Aorta (tissue), 5 donors: Measurements from ENCODE around the gene TAX1BP3. TPM values are rescaled to one million over a fixed set of nuclear protein-coding genes. Genes with fewer than 3 reads are reported as not detected.

Experiments
- ATAC-seq: fragments of 200-7000 bp; cut with Tn5 transposase; one replicate; pipeline ENCODE4 v1.9.1; 2022; ENCODE audit warnings: moderate library complexity; ENCODE audit not compliant: low FRiP score
- DNase-seq, 2 donors: peaks; one replicate each; pipeline ENCODE4 v3.0.0-alpha.2; 2020
- H3K27ac ChIP-seq, 2 donors: one replicate each; pipeline ENCODE4 v1.5.1; 2013; ENCODE audit warnings: low read length in 2 of 2, mild to moderate bottlenecking in 2 of 2, moderate library complexity in 2 of 2, control low read depth in 1 of 2, inconsistent platforms in 1 of 2, low read depth in 1 of 2
- H3K27me3 ChIP-seq, 2 donors: one replicate each; pipeline ENCODE4 v1.6.1; 2013; ENCODE audit warnings: control low read depth in 1 of 2, low read length in 1 of 2, mild to moderate bottlenecking in 1 of 2, moderate library complexity in 1 of 2; ENCODE audit not compliant: insufficient read depth in 2 of 2, control insufficient read depth in 1 of 2
- H3K36me3 ChIP-seq, 2 donors: one replicate each; pipeline ENCODE4 v1.6.1; 2013; ENCODE audit warnings: control low read depth in 1 of 2, low read length in 1 of 2, mild to moderate bottlenecking in 1 of 2; ENCODE audit not compliant: insufficient read depth in 2 of 2, control insufficient read depth in 1 of 2
- H3K4me1 ChIP-seq, 2 donors: one replicate each; pipeline ENCODE4 v1.6.1; 2013; ENCODE audit warnings: low read length in 2 of 2, control low read depth in 1 of 2, mild to moderate bottlenecking in 1 of 2, moderate library complexity in 1 of 2; ENCODE audit not compliant: insufficient read depth in 2 of 2, control insufficient read depth in 1 of 2
- H3K4me3 ChIP-seq, 2 donors: one replicate each; pipeline ENCODE4 v1.5.1; 2013; ENCODE audit warnings: low read length in 2 of 2, control low read depth in 1 of 2, mild to moderate bottlenecking in 1 of 2
- H3K9me3 ChIP-seq: one replicate; pipeline ENCODE4 v1.6.1; 2013; ENCODE audit warnings: mild to moderate bottlenecking, low read length; ENCODE audit not compliant: control insufficient read depth
- WGBS, 2 donors: extraction: QIAGEN DNeasy Blood & Tissue Kit; methylation state at CpG; one replicate each; pipeline ENCODE4 v1.1.7; 2013; 5-methylcytosine and 5-hydroxymethylcytosine counted together
- intact Hi-C, 2 donors: fragments of 100-400 bp; cut with DNase I; formaldehyde crosslinking; loops; one replicate each; pipeline versions ENCODE4 v1.14.2 to v1.15.0; 2022
- polyA plus RNA-seq, 2 donors: library from polyadenylated mRNA; stranded (reverse); fragments of 200-250 nt; gene quantifications; one replicate each; pipeline ENCODE4 v1.2.3, GENCODE V29; 2013
- total RNA-seq, 2 donors: library from RNA; stranded (reverse); fragmentation: NEBNext Ultra II Directional; extraction: Animal tissue kit (Norgen Biotek cat#: 25700); gene quantifications; one replicate each; pipeline ENCODE4 v1.2.1, GENCODE V29; 2021
- donor health status: healthy with polysubstance abuse.
- donor health status: Bipolar disorder and iron deficiency.
- donor health status: DM: no; HTN: no; CAD: no.
- donor health status: DM: no; HTN: no; CAD: no.
- donor health status: DM: yes; HTN: yes; CAD: no.

The TAX1BP3 gene
- total and polyA plus RNA-seq, 4 donors = 93.2 to 155 (median 105) TPM

DNA sequence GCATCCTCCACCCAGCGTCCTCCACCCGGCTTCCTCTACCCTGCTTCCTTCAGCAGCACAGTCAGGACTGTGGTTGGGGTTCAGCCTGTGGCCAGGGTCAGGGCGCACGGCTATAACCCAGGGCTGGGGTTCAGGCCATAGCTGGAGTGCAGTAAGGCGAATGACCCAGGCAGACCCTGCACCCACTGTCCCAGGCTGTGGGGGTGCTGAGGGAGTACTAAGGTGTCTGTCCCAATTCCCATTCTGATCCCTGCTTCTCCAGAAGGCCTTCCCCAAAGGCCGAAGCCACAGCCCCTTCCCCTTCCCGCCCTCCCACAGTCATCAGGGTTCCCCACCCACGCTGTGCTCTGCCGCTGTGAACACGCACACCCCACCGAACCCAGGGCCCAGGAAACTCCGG lies 12.7 kb upstream of the TAX1BP3 start:
- ATAC-seq = no peak
- Histone ChIP-seq H3K27ac (no peak overlapping the region), H3K9me3 (no peaks in the 10 kb centered on the region), H3K27me3 (no peaks in the 10 kb centered on the region), H3K4me1 (no peaks in the 10 kb centered on the region), H3K4me3 (no peak overlapping the region), H3K36me3 (no peaks in the 10 kb centered on the region)
- intact Hi-C loops = no loop called here
- no peak for DNase-seq
- 82 to 87% methylated on average over 12 of the region's 12 CpGs for WGBS, 2 donors

DNA sequence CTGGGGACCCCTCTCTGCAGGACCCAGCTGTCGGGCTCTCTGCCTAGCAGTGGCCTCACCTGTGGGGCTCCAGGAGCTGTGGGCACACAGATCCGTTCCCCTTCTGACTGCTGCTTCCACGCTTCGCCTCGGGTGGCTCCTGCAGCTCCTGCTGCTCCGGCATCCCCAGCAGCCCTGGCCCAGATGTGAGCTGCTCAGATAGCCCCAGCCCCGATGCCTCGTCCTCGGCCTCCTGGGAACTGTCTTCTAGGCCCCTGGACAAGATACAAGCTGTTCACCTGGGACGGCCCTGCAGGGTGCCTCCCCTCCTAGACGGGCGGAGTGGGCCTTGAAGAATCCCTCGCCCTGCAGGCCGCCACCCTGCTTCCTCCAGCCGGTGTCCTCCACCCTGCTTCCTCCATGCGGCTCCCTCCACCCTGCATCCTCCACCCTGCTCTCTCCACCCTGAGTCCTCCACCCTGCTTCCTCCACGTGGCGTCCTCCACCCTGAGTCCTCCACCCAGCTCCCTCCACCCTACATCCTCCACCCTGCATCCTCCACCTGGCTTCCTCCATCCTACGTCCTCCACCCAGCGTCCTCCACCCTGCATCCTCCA lies 11.3 kb upstream of the TAX1BP3 start:
- H3K4me3 ChIP-seq = no peak overlapping the region
- H3K4me1 ChIP-seq = no peaks in the 10 kb centered on the region
- WGBS, 2 donors = 67 to 68% methylated on average over 17 to 20 of the region's 20 CpGs
- H3K27ac ChIP-seq = no peak overlapping the region
- no peaks in the 10 kb centered on the region for H3K9me3 ChIP-seq
- H3K27me3 ChIP-seq = no peaks in the 10 kb centered on the region
- intact Hi-C loops = no loop called here
- DNase-seq (no peak), ATAC-seq (no peak)
- no peaks in the 10 kb centered on the region for H3K36me3 ChIP-seq

GRCh38 chr17:3678821-3679530 lies 10.6 kb upstream of the TAX1BP3 start:
- no peaks in the 10 kb centered on the region for H3K27me3 ChIP-seq
- no peaks in the 10 kb centered on the region for H3K36me3 ChIP-seq
- intact Hi-C loops = no loop called here
- H3K4me1 ChIP-seq = no peaks in the 10 kb centered on the region
- no peak for DNase-seq
- H3K27ac ChIP-seq = no peak overlapping the region
- WGBS, 2 donors = 85 to 88% methylated on average over 27 of the region's 27 CpGs
- no peak for ATAC-seq
- no peak overlapping the region for H3K4me3 ChIP-seq
- no peaks in the 10 kb centered on the region for H3K9me3 ChIP-seq

GRCh38 chr17:3678095-3678820 lies 9.9 kb upstream of the TAX1BP3 start:
- 45 to 50% methylated on average over 16 of the region's 16 CpGs for whole genome bisulfite sequencing, 2 donors
- H3K27me3 ChIP-seq = no peaks in the 10 kb centered on the region
- ATAC-seq (no peak), DNase-seq (no peak)
- no peaks in the 10 kb centered on the region for H3K36me3 ChIP-seq
- no peaks in the 10 kb centered on the region for H3K4me1 ChIP-seq
- no peak overlapping the region for H3K4me3 ChIP-seq
- intact Hi-C loops = no loop called here
- H3K27ac ChIP-seq = no peak overlapping the region
- H3K9me3 ChIP-seq = no peaks in the 10 kb centered on the region

- intact Hi-C loops = no loop called here
- WGBS, 2 donors = 85 to 87% methylated on average over 11 of the region's 11 CpGs
- ATAC-seq = no peak
Observed at GRCh38 chr17:3675886-3676285, 7.5 kb upstream of the TAX1BP3 start.

GRCh38 chr17:3672571-3672970 lies 4.2 kb upstream of the TAX1BP3 start:
- Histone ChIP-seq H3K27me3 (no peaks in the 10 kb centered on the region), H3K4me1 (peaks cover 0 to 2% of the 10 kb centered on the region in 2 donors), H3K36me3 (no peaks in the 10 kb centered on the region), H3K9me3 (no peaks in the 10 kb centered on the region), H3K27ac (no peak overlapping the region), H3K4me3 (no peak overlapping the region)
- DNase-seq (no peak), ATAC-seq (no peak)
- WGBS, 2 donors = 95 to 96% methylated on average over 4 of the region's 4 CpGs
- intact Hi-C loops = no loop called here

More at GRCh38 chr17:3675886-3676285, 7.5 kb upstream of the TAX1BP3 start:
- H3K9me3 ChIP-seq = no peaks in the 10 kb centered on the region
- H3K36me3 ChIP-seq = no peaks in the 10 kb centered on the region
- no peak overlapping the region for H3K27ac ChIP-seq
- no peak for DNase-seq
- H3K4me3 ChIP-seq = no peak overlapping the region
- H3K4me1 ChIP-seq = no peaks in the 10 kb centered on the region
- no peaks in the 10 kb centered on the region for H3K27me3 ChIP-seq

DNA sequence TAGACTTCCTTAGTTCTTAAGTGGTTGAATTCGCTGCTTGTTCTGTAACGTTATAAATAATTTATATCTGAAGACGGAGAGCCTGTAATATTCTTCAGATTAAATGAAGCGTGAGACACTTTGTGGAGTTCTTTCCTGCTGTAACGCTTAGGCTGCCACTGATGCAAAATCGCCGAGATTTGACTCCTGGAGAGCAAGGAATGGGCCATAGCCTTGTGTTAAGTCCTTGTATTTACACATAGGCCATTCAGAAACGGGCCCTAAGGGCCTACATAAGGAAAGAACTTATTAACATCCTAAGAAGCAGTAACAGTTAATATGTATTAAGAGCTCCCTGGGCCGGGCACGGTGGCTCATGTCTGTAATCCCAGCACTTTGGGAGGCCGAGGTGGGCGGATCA lies 1.2 kb upstream of the TAX1BP3 start:
- Histone ChIP-seq H3K9me3 (no peaks in the 10 kb centered on the region), H3K27ac (no peak overlapping the region), H3K36me3 (no peaks in the 10 kb centered on the region), H3K4me3 (peak overlapping the region in 1 of 2 donors; percentile 66), H3K27me3 (no peaks in the 10 kb centered on the region), H3K4me1 (peaks cover 0 to 2% of the 10 kb centered on the region in 2 donors)
- DNase-seq (no peak), ATAC-seq (no peak)
- WGBS, 2 donors = 46 to 49% methylated on average over 12 of the region's 12 CpGs
- intact Hi-C loops = loop anchor here in 1 of 2 donors (5.0 kb wide), 1 partner anchor 53 kb away; the partner anchor contains the start of gene HASPIN

DNA sequence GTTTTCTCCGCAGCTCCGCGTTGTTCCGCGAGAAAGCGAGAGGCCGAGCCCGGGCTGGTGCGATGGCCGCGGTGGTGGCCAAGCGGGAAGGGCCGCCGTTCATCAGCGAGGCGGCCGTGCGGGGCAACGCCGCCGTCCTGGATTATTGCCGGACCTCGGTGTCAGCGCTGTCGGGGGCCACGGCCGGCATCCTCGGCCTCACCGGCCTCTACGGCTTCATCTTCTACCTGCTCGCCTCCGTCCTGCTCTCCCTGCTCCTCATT lies 638 bp upstream of the TAX1BP3 start:
- Histone ChIP-seq H3K27me3 (no peaks in the 10 kb centered on the region), H3K9me3 (no peaks in the 10 kb centered on the region), H3K4me3 (peak overlapping the region; percentile 28 to 66), H3K27ac (peak overlapping the region; percentile 7 to 55), H3K4me1 (peaks cover 0 to 2% of the 10 kb centered on the region in 2 donors), H3K36me3 (no peaks in the 10 kb centered on the region)
- WGBS, 2 donors = 0% methylated on average over 32 of the region's 32 CpGs
- DNase-seq (no peak), ATAC-seq (no peak)
- intact Hi-C loops = loop anchor here in 1 of 2 donors (5.0 kb wide), 1 partner anchor 53 kb away; the partner anchor contains the start of gene HASPIN
